Cardiac muscle cell (in vitro differentiated cells and primary cell): ENCODE results near the gene SCYL2. TPM values are rescaled to one million over a fixed set of nuclear protein-coding genes. Genes with fewer than 3 reads are reported as not detected.
"Not testable (repeated sequence)": the region's sequence is repeated elsewhere in the genome, so short reads cannot be mapped to it uniquely, and the experiment has no call there.

ENCODE experiments used
- DNase-seq, 2 donors: peaks; one replicate each; pipeline versions ENCODE4 v3.0.0 to v3.0.0-alpha.2; 2010 to 2017; ENCODE audit warnings: low read depth in 1 of 2, low spot score in 1 of 2
- H3K27ac ChIP-seq: fragments of 200-600 bp; sonication (generic); 2 replicates; pipeline ENCODE4 v1.5.1; 2016
- H3K27me3 ChIP-seq: fragments of 200-600 bp; sonication (generic); 2 replicates; pipeline ENCODE4 v1.6.0; 2016; ENCODE audit warnings: control low read depth
- H3K36me3 ChIP-seq: fragments of 200-600 bp; sonication (generic); 2 replicates; pipeline ENCODE4 v1.5.1; 2016; ENCODE audit warnings: control low read depth
- H3K4me1 ChIP-seq: fragments of 200-600 bp; sonication (generic); 2 replicates; pipeline ENCODE4 v1.8.1; 2017; ENCODE audit warnings: low read depth, mild to moderate bottlenecking, mixed run types
- H3K4me3 ChIP-seq: fragments of 200-600 bp; sonication (generic); 2 replicates; pipeline ENCODE4 v1.5.1; 2016; ENCODE audit warnings: mild to moderate bottlenecking
- H3K9me3 ChIP-seq: fragments of 200-600 bp; sonication (generic); 2 replicates; pipeline ENCODE4 v1.5.1; 2017; ENCODE audit warnings: low read depth, mild to moderate bottlenecking, control low read depth
- CTCF ChIP-seq: IDR thresholded peaks from 2 replicates; pipeline ENCODE4 v1.5.1; 2012; ENCODE audit warnings: low read depth, mild to moderate bottlenecking, low read length
- polyA plus RNA-seq: library from polyadenylated mRNA; unstranded; fragments of >200 nt; fragmentation: Nextera tagmentation; extraction: Ambion mirVana; gene quantifications from 2 replicates; pipeline ENCODE4 v1.2.1, GENCODE V29; 2016
- total RNA-seq: library from RNA; depleted of rRNA; stranded (reverse); fragments of >200 nt; gene quantifications from 2 replicates; pipeline ENCODE4 v1.2.3, GENCODE V29; 2016

The SCYL2 gene
- total and polyA plus RNA-seq, 2 experiments from 2014 or later = 26.7 to 60.7 TPM

GRCh38 chr12:100229036-100229635 lies 37.8 kb upstream of the SCYL2 start:
- TF ChIP-seq CTCF = no peak
- no peaks in the 10 kb centered on the region for H3K9me3 ChIP-seq
- no peak overlapping the region for H3K4me3 ChIP-seq
- no peak overlapping the region for H3K27ac ChIP-seq
- DNase-seq = peak in 1 of 2 donors; percentile 25
- H3K36me3 ChIP-seq = peaks cover 10% of the 10 kb centered on the region
- no peaks in the 10 kb centered on the region for H3K27me3 ChIP-seq
- no peaks in the 10 kb centered on the region for H3K4me1 ChIP-seq

GRCh38 chr12:100229876-100230275 lies 37.1 kb upstream of the SCYL2 start:
- Histone ChIP-seq H3K36me3 (peaks cover 3% of the 10 kb centered on the region), H3K27ac (no peak overlapping the region), H3K4me3 (no peak overlapping the region), H3K9me3 (no peaks in the 10 kb centered on the region), H3K27me3 (no peaks in the 10 kb centered on the region), H3K4me1 (no peaks in the 10 kb centered on the region)
- no peak for TF ChIP-seq CTCF
- DNase-seq = no peak

GRCh38 chr12:100231873-100232272 lies 35.1 kb upstream of the SCYL2 start:
- not testable (repeated sequence) for H3K4me1 ChIP-seq, H3K4me3 ChIP-seq, H3K9me3 ChIP-seq, H3K27me3 ChIP-seq, H3K36me3 ChIP-seq, H3K27ac ChIP-seq, DNase-seq

GRCh38 chr12:100234166-100234565 lies 32.8 kb upstream of the SCYL2 start:
- peak; percentile 5 to 48 for DNase-seq
- no peak for TF ChIP-seq CTCF
- H3K27me3 ChIP-seq = no peaks in the 10 kb centered on the region

GRCh38 chr12:100234591-100235304 lies 32.2 kb upstream of the SCYL2 start:
- no peaks in the 10 kb centered on the region for H3K27me3 ChIP-seq
- DNase-seq = peak; percentile 46 to 67
- peak; percentile 77 for TF ChIP-seq CTCF
- no peaks in the 10 kb centered on the region for H3K4me1 ChIP-seq
- no peak overlapping the region for H3K4me3 ChIP-seq
- H3K9me3 ChIP-seq = no peaks in the 10 kb centered on the region
- H3K27ac ChIP-seq = no peak overlapping the region
- no peaks in the 10 kb centered on the region for H3K36me3 ChIP-seq

More at GRCh38 chr12:100234166-100234565, 32.8 kb upstream of the SCYL2 start:
- Histone ChIP-seq H3K4me1 (no peaks in the 10 kb centered on the region), H3K9me3 (no peaks in the 10 kb centered on the region), H3K4me3 (no peak overlapping the region), H3K27ac (no peak overlapping the region), H3K36me3 (no peaks in the 10 kb centered on the region)

- H3K4me3 ChIP-seq = no peak overlapping the region
- no peaks in the 10 kb centered on the region for H3K4me1 ChIP-seq
- no peak for DNase-seq
- H3K9me3 ChIP-seq = no peaks in the 10 kb centered on the region
- H3K27me3 ChIP-seq = no peaks in the 10 kb centered on the region
- no peaks in the 10 kb centered on the region for H3K36me3 ChIP-seq
- TF ChIP-seq CTCF = no peak
- no peak overlapping the region for H3K27ac ChIP-seq
These were observed 28.2 kb upstream of the SCYL2 start for GRCh38 chr12:100238801-100239200.
